H1 (cell line): Measurements from ENCODE around the gene DCAF4L1. TPM values are rescaled to one million over a fixed set of nuclear protein-coding genes. Genes with fewer than 3 reads are reported as not detected.

Source experiments
- CTCF ChIA-PET: fragments of 300-600 bp; sonication (Branson Sonifier 250); formaldehyde crosslinking; loops from one replicate; lab custom pipeline; 2021; ENCODE audit not compliant: partially characterized antibody; lab: Charles Lee
- POLR2A ChIA-PET: fragments of 300-600 bp; sonication (Branson Sonifier 250); formaldehyde crosslinking; loops from one replicate; lab custom pipeline; 2021; ENCODE audit warnings: inconsistent platforms; ENCODE audit not compliant: partially characterized antibody; lab: Charles Lee
- DNase-seq, 2 experiments: peaks; one replicate each; pipeline versions ENCODE4 v3.0.0 to v3.0.0-alpha.2; 2010 to 2022; ENCODE audit warnings: low spot score in 2 of 2, low read depth in 1 of 2, mixed read lengths in 1 of 2
- FAIRE-seq: peaks from 2 replicates; lab custom pipeline; 2011; peaks lifted over from hg19 to GRCh38; lab: Jason Lieb, UNC
- H2AFZ ChIP-seq: 2 replicates; pipeline ENCODE4 v1.8.1; 2012; ENCODE audit warnings: low read length, inconsistent platforms
- H2AK5ac ChIP-seq: 2 replicates; pipeline ENCODE4 v1.6.1; 2013; ENCODE audit warnings: low read depth, low read length
- H2BK120ac ChIP-seq: replicated peaks from 2 replicates; pipeline ENCODE3; 2013; ENCODE audit warnings: low read depth, low read length, inconsistent platforms
- H2BK12ac ChIP-seq: 2 replicates; pipeline ENCODE4 v1.6.1; 2013; ENCODE audit warnings: low read depth, low read length
- H2BK15ac ChIP-seq: 2 replicates; pipeline ENCODE4 v1.6.1; 2013; ENCODE audit warnings: low read length
- H2BK20ac ChIP-seq: 2 replicates; pipeline ENCODE4 v1.6.1; 2013; ENCODE audit warnings: low read length
- H2BK5ac ChIP-seq: 2 replicates; pipeline ENCODE4 v1.6.1; 2013; ENCODE audit warnings: low read depth, low read length
- H3K14ac ChIP-seq: 2 replicates; pipeline ENCODE4 v1.6.1; 2013; ENCODE audit warnings: inconsistent platforms; ENCODE audit not compliant: insufficient read length
- H3K18ac ChIP-seq: 2 replicates; pipeline ENCODE4 v1.6.1; 2013; ENCODE audit warnings: low read length; ENCODE audit errors: extremely low read depth
- H3K23ac ChIP-seq: 2 replicates; pipeline ENCODE4 v1.6.1; 2013; ENCODE audit warnings: inconsistent platforms; ENCODE audit not compliant: insufficient read length
- H3K23me2 ChIP-seq: 2 replicates; pipeline ENCODE4 v1.6.1; 2013; ENCODE audit warnings: low read depth, low read length
- H3K27ac ChIP-seq: 2 replicates; pipeline ENCODE4 v1.6.1; 2011; ENCODE audit warnings: low read depth, low read length, inconsistent platforms
- H3K27me3 ChIP-seq, 4 experiments: replicated peaks in 1 of 4; 1 replicate in 1 of 4; 2 replicates in 3 of 4; pipeline versions ENCODE4 v1.6.1 to v1.8.1; 2011 to 2013; ENCODE audit warnings: low read length in 3 of 4, mild to moderate bottlenecking in 3 of 4, inconsistent platforms in 2 of 4, mixed read lengths in 2 of 4, moderate library complexity in 1 of 4; ENCODE audit not compliant: control insufficient read depth in 3 of 4, insufficient read depth in 3 of 4; ENCODE audit errors: extremely low read depth in 1 of 4
- H3K36me3 ChIP-seq, 4 experiments: 2 replicates each; pipeline versions ENCODE4 v1.6.1 to v1.8.1; 2011 to 2013; ENCODE audit warnings: mild to moderate bottlenecking in 4 of 4, low read length in 3 of 4, moderate library complexity in 2 of 4, control low read depth in 1 of 4, inconsistent platforms in 1 of 4; ENCODE audit not compliant: insufficient read depth in 4 of 4, control insufficient read depth in 2 of 4
- H3K4ac ChIP-seq: replicated peaks from 2 replicates; pipeline ENCODE3; 2013; ENCODE audit warnings: low read length, low read depth, mixed read lengths, inconsistent platforms; ENCODE audit not compliant: insufficient read length
- H3K4me1 ChIP-seq, 4 experiments: replicated peaks in 1 of 4; 1 replicate in 1 of 4; 2 replicates in 3 of 4; pipeline versions ENCODE4 v1.6.1 to v1.8.1; 2011 to 2013; ENCODE audit warnings: low read length in 3 of 4, inconsistent platforms in 2 of 4, mixed read lengths in 1 of 4; ENCODE audit not compliant: insufficient read depth in 4 of 4, control insufficient read depth in 3 of 4
- H3K4me2 ChIP-seq, 2 experiments: 2 replicates each; pipeline versions ENCODE4 v1.6.1 to v1.8.1; 2011 to 2013; ENCODE audit warnings: low read depth in 2 of 2, low read length in 2 of 2, control low read depth in 1 of 2, inconsistent platforms in 1 of 2, mild to moderate bottlenecking in 1 of 2; ENCODE audit not compliant: insufficient read depth in 1 of 2
- H3K4me3 ChIP-seq, 4 experiments: fragments of 200-600, 300-600 bp in 1 of 4; sonication (generic), shearing (Covaris generic), sonication (Bioruptor Twin) in 1 of 4; 2 replicates each; pipeline versions ENCODE4 v1.5.1 to v1.8.1; 2011 to 2016; ENCODE audit warnings: low read length in 4 of 4, low read depth in 3 of 4, control low read depth in 2 of 4, inconsistent platforms in 2 of 4, mild to moderate bottlenecking in 2 of 4, mixed read lengths in 1 of 4, moderate library complexity in 1 of 4; ENCODE audit not compliant: insufficient read depth in 2 of 4; ENCODE audit errors: extremely low read depth in 1 of 4
- H3K56ac ChIP-seq: replicated peaks from 2 replicates; pipeline ENCODE3; 2013; ENCODE audit warnings: low read depth, mild to moderate bottlenecking, mixed read lengths, low read length, inconsistent platforms; ENCODE audit not compliant: insufficient read length
- H3K79me1 ChIP-seq: 2 replicates; pipeline ENCODE4 v1.6.1; 2013; ENCODE audit warnings: low read depth, low read length, control low read depth
- H3K79me2 ChIP-seq, 2 experiments: 2 replicates each; pipeline versions ENCODE4 v1.6.1 to v1.8.1; 2012 to 2013; ENCODE audit warnings: low read length in 2 of 2, mild to moderate bottlenecking in 2 of 2, inconsistent platforms in 1 of 2; ENCODE audit not compliant: insufficient read depth in 2 of 2, control insufficient read depth in 1 of 2
- H3K9ac ChIP-seq, 4 experiments: replicated peaks in 1 of 4; 1 replicate in 1 of 4; 2 replicates in 3 of 4; pipeline versions ENCODE4 v1.6.1 to v1.8.1; 2011 to 2013; ENCODE audit warnings: low read depth in 3 of 4, low read length in 3 of 4, control low read depth in 2 of 4, mild to moderate bottlenecking in 2 of 4, moderate library complexity in 2 of 4, inconsistent platforms in 1 of 4; ENCODE audit errors: extremely low read depth in 1 of 4
- H3K9me3 ChIP-seq, 2 experiments: 2 replicates each; pipeline versions ENCODE4 v1.6.1 to v1.8.1; 2012 to 2013; ENCODE audit warnings: mild to moderate bottlenecking in 2 of 2, moderate library complexity in 2 of 2, control low read depth in 1 of 2, inconsistent platforms in 1 of 2, low read depth in 1 of 2, low read length in 1 of 2, mixed read lengths in 1 of 2; ENCODE audit not compliant: insufficient read depth in 2 of 2
- H4K20me1 ChIP-seq, 2 experiments: replicated peaks in 1 of 2; 2 replicates each; pipeline versions ENCODE3 to v1.8.1; 2011 to 2013; ENCODE audit warnings: inconsistent platforms in 2 of 2, low read length in 2 of 2, mild to moderate bottlenecking in 1 of 2; ENCODE audit not compliant: insufficient read depth in 2 of 2, control insufficient read depth in 1 of 2
- H4K5ac ChIP-seq: 2 replicates; pipeline ENCODE4 v1.6.1; 2013; ENCODE audit warnings: low read length, low read depth, mixed read lengths, inconsistent platforms; ENCODE audit not compliant: insufficient read length
- H4K8ac ChIP-seq: 2 replicates; pipeline ENCODE4 v1.8.0; 2013; ENCODE audit warnings: mild to moderate bottlenecking, moderate library complexity, low read length, inconsistent platforms; ENCODE audit not compliant: insufficient read depth; ENCODE audit errors: extremely low read depth
- H4K91ac ChIP-seq: replicated peaks from 2 replicates; pipeline ENCODE3; 2013; ENCODE audit warnings: low read length, mixed read lengths, inconsistent platforms; ENCODE audit not compliant: insufficient read length
- CBX8 ChIP-seq: fragments of 300-800, 300-1000 bp; sonication (generic); IDR thresholded peaks from 2 replicates; pipeline ENCODE4 v1.7.1; 2016; ENCODE audit warnings: low read depth, low read length, borderline replicate concordance
- EGR1 ChIP-seq: IDR thresholded peaks from 2 replicates; pipeline ENCODE4 v1.6.1; 2011; ENCODE audit warnings: low read depth, low read length, borderline replicate concordance
- EP300 ChIP-seq, 2 experiments: IDR thresholded peaks; 1 replicate in 1 of 2; 2 replicates in 1 of 2; pipeline ENCODE4 v1.6.1; 2011 to 2012; ENCODE audit warnings: low read depth in 2 of 2, low read length in 2 of 2, mild to moderate bottlenecking in 2 of 2, borderline replicate concordance in 1 of 2, inconsistent platforms in 1 of 2, moderate library complexity in 1 of 2
- HDAC2 ChIP-seq, 2 experiments: fragments of 300-600 bp in 1 of 2; sonication (generic) in 1 of 2; IDR thresholded peaks; 2 replicates each; pipeline ENCODE4 v1.6.1; 2011 to 2012; ENCODE audit warnings: low read depth in 2 of 2, low read length in 2 of 2, mild to moderate bottlenecking in 2 of 2, moderate library complexity in 2 of 2, borderline replicate concordance in 1 of 2, inconsistent platforms in 1 of 2
- POLR2AphosphoS5 ChIP-seq: IDR thresholded peaks from 2 replicates; pipeline ENCODE4 v1.6.1; 2011; ENCODE audit warnings: low read depth, low read length
- RXRA ChIP-seq: IDR thresholded peaks from 2 replicates; pipeline ENCODE4 v1.6.1; 2011; ENCODE audit warnings: low read depth, mild to moderate bottlenecking, low read length, moderate library complexity; ENCODE audit not compliant: insufficient read depth
- SIN3A ChIP-seq, 2 experiments: IDR thresholded peaks in 1 of 2; conservative IDR thresholded peaks in 1 of 2; 2 replicates each; pipeline ENCODE4 v1.6.1; 2011 to 2012; ENCODE audit warnings: low read length in 2 of 2, improper control_type of control experiment in 1 of 2, low read depth in 1 of 2, mild to moderate bottlenecking in 1 of 2
- SIRT6 ChIP-seq: IDR thresholded peaks from one replicate; pipeline ENCODE4 v1.7.1; 2012; ENCODE audit warnings: low read length, inconsistent platforms
- SP2 ChIP-seq: IDR thresholded peaks from 2 replicates; pipeline ENCODE4 v1.6.1; 2012; ENCODE audit warnings: mild to moderate bottlenecking, low read length, inconsistent platforms
- SUZ12 ChIP-seq: fragments of 200-600 bp; sonication (generic); IDR thresholded peaks from 2 replicates; pipeline ENCODE4 v1.6.1; 2012; ENCODE audit warnings: mild to moderate bottlenecking, inconsistent platforms, low read length, moderate library complexity, mixed read lengths
- TBP ChIP-seq: IDR thresholded peaks from 2 replicates; pipeline ENCODE4 v1.6.1; 2011; ENCODE audit warnings: low read depth, low read length, improper control_type of control experiment
- USF2 ChIP-seq: IDR thresholded peaks from 2 replicates; pipeline ENCODE4 v1.6.1; 2011; ENCODE audit warnings: low read length, improper control_type of control experiment
- YY1 ChIP-seq: IDR thresholded peaks from 2 replicates; pipeline ENCODE4 v1.6.1; 2011; ENCODE audit warnings: low read depth, mild to moderate bottlenecking, low read length
- WGBS, 2 experiments: shearing (Covaris generic) in 1 of 2; methylation state at CpG; one replicate each; pipeline versions ENCODE4 v1.1.6 to v1.1.7; 2013 to 2015; ENCODE audit warnings: low lambda C conversion rate in 2 of 2, mixed read lengths in 2 of 2, inconsistent platforms in 1 of 2, low coverage in 1 of 2, missing lambda C conversion rate in 1 of 2; ENCODE audit not compliant: insufficient replicate concordance in 2 of 2, insufficient coverage in 1 of 2, insufficient read length in 1 of 2; ENCODE audit errors: extremely low coverage in 1 of 2, missing lambda C conversion rate in 1 of 2; 5-methylcytosine and 5-hydroxymethylcytosine counted together
- polyA plus RNA-seq, 7 experiments: library from polyadenylated mRNA; depleted of rRNA in 3 of 7; stranded (reverse) in 5 of 7; unstranded in 2 of 7; fragments of >200 nt in 5 of 7; fragments of 200-250 nt in 2 of 7; gene quantifications; 1 replicate in 5 of 7; 2 replicates in 1 of 7; 4 replicates in 1 of 7; pipeline versions ENCODE4 v1.2.1 to v1.2.3, GENCODE V29; 2011 to 2013; ENCODE audit warnings: missing spikeins in 2 of 7, mixed read lengths in 2 of 7
- total RNA-seq: library from RNA; stranded (reverse); fragmentation: NEBNext Ultra II Directional; extraction: Animal tissue kit (Norgen Biotek cat#: 25700); gene quantifications from 2 replicates; pipeline ENCODE4 v1.2.1, GENCODE V29; 2021

DCAF4L1 gene
- total and polyA plus RNA-seq, 2 of the 8 experiments (the other 6 are each of a cell fraction or from before 2014, with no cell fraction given), result 0.06 to 0.15 TPM

GRCh38 chr4:41975341-41975740, 6.2 kb upstream of the DCAF4L1 start:
- H3K79me1 ChIP-seq, result no peaks in the 10 kb centered on the region
- no peak for FAIRE-seq
- H4K20me1 ChIP-seq, result no peaks in the 10 kb centered on the region
- H2AK5ac ChIP-seq, result no peak overlapping the region
- CTCF ChIA-PET, result interaction anchor here (1.0 to 2.1 kb wide), 3 partner anchors 12 to 18 kb away, joined by 3 to 11 read pairs (median 5); no protein-coding TSS in a partner anchor
- peaks cover 0 to 9% of the 10 kb centered on the region in 2 experiments; a peak in 1 of 4 replicates for H3K9me3 ChIP-seq
- H3K36me3 ChIP-seq, result no peaks in the 10 kb centered on the region
- DNase-seq, result no peak
- no peaks in the 10 kb centered on the region for H3K79me2 ChIP-seq
- no peak overlapping the region for H2BK20ac ChIP-seq
- no peak overlapping the region for H3K9ac ChIP-seq
- no peak overlapping the region for H2BK12ac ChIP-seq
- H3K4me1 ChIP-seq, result peaks cover 0 to 4% (median 0%) of the 10 kb centered on the region in 4 experiments; a peak in 2 of 7 replicates
- H2BK120ac ChIP-seq, result no peak overlapping the region
- no peak overlapping the region for H2AFZ ChIP-seq
- no peak overlapping the region for H3K56ac ChIP-seq
- H3K27ac ChIP-seq, result no peak overlapping the region
- H3K4ac ChIP-seq, result no peak overlapping the region
- no peak overlapping the region for H3K4me3 ChIP-seq
- H2BK15ac ChIP-seq, result no peak overlapping the region
- peaks cover 2% of the 10 kb centered on the region; the same call in 1 of the 2 replicates for H3K23me2 ChIP-seq
- no peaks in the 10 kb centered on the region for H3K27me3 ChIP-seq
- H3K23ac ChIP-seq, result no peak overlapping the region
- H3K14ac ChIP-seq, result no peak overlapping the region
- WGBS, 2 experiments, result 94% methylated on average over 1 of the region's 1 CpG; no CpG with 5 or more reads in 1 of the 2 experiments
- H4K8ac ChIP-seq, result no peak overlapping the region
- H4K5ac ChIP-seq, result no peak overlapping the region
- H3K18ac ChIP-seq, result no peak overlapping the region
- POLR2A ChIA-PET, result interaction anchor here (3.4 kb wide), 1 partner anchor 9 kb away, joined by 17 read pairs; no protein-coding TSS in a partner anchor
- no peak overlapping the region for H3K4me2 ChIP-seq
- H4K91ac ChIP-seq, result no peak overlapping the region
- H2BK5ac ChIP-seq, result no peak overlapping the region
- no peak for TF ChIP-seq HDAC2 (IDR thresholded peaks at IDR 0.05; ENCODE audit: borderline replicate concordance in 1 of 2, low read depth in 2 of 2, low read length in 2 of 2)
- TF ChIP-seq POLR2AphosphoS5, result no peak
- no peak for TF ChIP-seq SP2
- no peak for TF ChIP-seq EP300 (IDR thresholded peaks at IDR 0.05; ENCODE audit: borderline replicate concordance in 1 of 2, low read depth in 2 of 2, low read length in 2 of 2)
- TF ChIP-seq SUZ12, result no peak
- no peak for TF ChIP-seq EGR1
- TF ChIP-seq SIRT6, result no peak
- no peak for TF ChIP-seq RXRA
- no peak for TF ChIP-seq TBP
- TF ChIP-seq USF2, result no peak
- TF ChIP-seq CBX8, result no peak
- TF ChIP-seq SIN3A (conservative IDR thresholded peaks at IDR 0.05 in 1 of 2, IDR thresholded peaks at IDR 0.05 in 1 of 2; ENCODE audit: low read depth in 1 of 2, low read length in 2 of 2), result no peak
- TF ChIP-seq YY1, result no peak
